Activated B cell treated with CpG ODN at 0.5 μM for 24 hours (primary cell): Measurements from ENCODE around the gene PEX10. TPM values are rescaled to one million over a fixed set of nuclear protein-coding genes. Genes with fewer than 3 reads are reported as not detected.

Experiments used
- ATAC-seq: fragments of 200-7000 bp; cut with Tn5 transposase; one replicate; pipeline ENCODE4 v1.10.0; 2021; ENCODE audit warnings: low read depth, mild to moderate bottlenecking, moderate library complexity
- CTCF ChIA-PET: fragments of 350-600 bp; sonication (Branson Sonifier 250); formaldehyde crosslinking; loops from one replicate; lab custom pipeline; 2021; ENCODE audit warnings: antibody characterized with exemption; lab: Charles Lee
- POLR2A ChIA-PET: fragments of 350-600 bp; sonication (Branson Sonifier 250); formaldehyde crosslinking; loops from one replicate; lab custom pipeline; 2021; ENCODE audit warnings: antibody characterized with exemption; lab: Charles Lee
- DNase-seq: peaks from one replicate; pipeline ENCODE4 v3.0.0; 2022
- H3K27ac Mint-ChIP-seq: one replicate; pipeline ENCODE4 v1.8.0; 2020; ENCODE audit warnings: mixed read lengths
- H3K27me3 Mint-ChIP-seq: one replicate; pipeline ENCODE4 v1.8.0; 2021; ENCODE audit warnings: mixed read lengths
- H3K36me3 Mint-ChIP-seq: one replicate; pipeline ENCODE4 v1.8.0; 2021; ENCODE audit warnings: low read depth, mixed read lengths
- H3K4me1 Mint-ChIP-seq: one replicate; pipeline ENCODE4 v1.8.0; 2021; ENCODE audit warnings: mixed read lengths
- H3K4me3 Mint-ChIP-seq: one replicate; pipeline ENCODE4 v1.8.0; 2020; ENCODE audit warnings: mild to moderate bottlenecking, mixed read lengths
- H3K9me3 Mint-ChIP-seq: one replicate; pipeline ENCODE4 v1.8.0; 2020; ENCODE audit warnings: mixed read lengths
- intact Hi-C: fragments of 100-400 bp; cut with micrococcal nuclease; formaldehyde crosslinking; loops from one replicate; pipeline ENCODE4 v1.15.1; 2024
- total RNA-seq: library from RNA; stranded (reverse); gene quantifications from 2 replicates; pipeline ENCODE4 v1.2.3, GENCODE V29; 2022
- TF ChIP-seq, protein P1 (sequence below): fragments of 200-600 bp; IDR thresholded peaks from one replicate; pipeline ENCODE4 v1.8.0; 2022; ENCODE audit warnings: antibody characterized with exemption, mild to moderate bottlenecking

The PEX10 gene
- total RNA-seq, 1 donor from 2014 or later = 18.9 TPM

DNA sequence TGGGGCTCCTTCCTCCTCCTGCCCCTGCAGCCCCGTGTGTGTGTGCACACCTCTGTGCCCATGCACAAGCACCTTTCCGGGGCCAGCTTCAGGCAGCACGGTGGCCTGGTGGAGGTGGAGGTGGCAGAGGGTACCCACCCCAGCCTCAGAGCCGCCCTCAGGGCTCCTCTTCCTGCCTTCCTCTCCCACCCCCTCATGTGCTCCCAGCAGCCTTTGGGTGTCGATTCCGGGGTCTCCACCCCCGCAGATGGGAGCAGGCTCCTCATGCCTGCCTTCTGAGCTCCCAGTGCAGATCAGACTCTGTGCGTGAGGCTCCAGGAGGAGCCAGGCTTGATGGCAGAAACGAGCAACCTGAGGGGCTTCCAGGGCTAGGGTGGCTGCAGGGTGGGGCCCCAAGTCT, 34.5 kb upstream of the PEX10 start:
- TF ChIP-seq, protein P1, sequence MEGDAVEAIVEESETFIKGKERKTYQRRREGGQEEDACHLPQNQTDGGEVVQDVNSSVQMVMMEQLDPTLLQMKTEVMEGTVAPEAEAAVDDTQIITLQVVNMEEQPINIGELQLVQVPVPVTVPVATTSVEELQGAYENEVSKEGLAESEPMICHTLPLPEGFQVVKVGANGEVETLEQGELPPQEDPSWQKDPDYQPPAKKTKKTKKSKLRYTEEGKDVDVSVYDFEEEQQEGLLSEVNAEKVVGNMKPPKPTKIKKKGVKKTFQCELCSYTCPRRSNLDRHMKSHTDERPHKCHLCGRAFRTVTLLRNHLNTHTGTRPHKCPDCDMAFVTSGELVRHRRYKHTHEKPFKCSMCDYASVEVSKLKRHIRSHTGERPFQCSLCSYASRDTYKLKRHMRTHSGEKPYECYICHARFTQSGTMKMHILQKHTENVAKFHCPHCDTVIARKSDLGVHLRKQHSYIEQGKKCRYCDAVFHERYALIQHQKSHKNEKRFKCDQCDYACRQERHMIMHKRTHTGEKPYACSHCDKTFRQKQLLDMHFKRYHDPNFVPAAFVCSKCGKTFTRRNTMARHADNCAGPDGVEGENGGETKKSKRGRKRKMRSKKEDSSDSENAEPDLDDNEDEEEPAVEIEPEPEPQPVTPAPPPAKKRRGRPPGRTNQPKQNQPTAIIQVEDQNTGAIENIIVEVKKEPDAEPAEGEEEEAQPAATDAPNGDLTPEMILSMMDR = no peak
- H3K27me3 Mint-ChIP-seq = peaks cover 8% of the 10 kb centered on the region
- no peak overlapping the region for H3K4me3 Mint-ChIP-seq
- H3K4me1 Mint-ChIP-seq = no peaks in the 10 kb centered on the region
- ChIA-PET CTCF (no interaction called here), POLR2A (no interaction called here)
- H3K9me3 Mint-ChIP-seq = no peaks in the 10 kb centered on the region
- H3K27ac Mint-ChIP-seq = no peak overlapping the region
- DNase-seq (no peak), ATAC-seq (no peak)
- H3K36me3 Mint-ChIP-seq = no peaks in the 10 kb centered on the region
- intact Hi-C loops = no loop called here

- no peak overlapping the region for H3K27ac Mint-ChIP-seq
- TF ChIP-seq, protein P1 = no peak
- POLR2A ChIA-PET = interaction anchor here (0.5 to 0.6 kb wide), 2 partner anchors 100 to 817 kb away, joined by 3 to 4 read pairs; no protein-coding TSS in a partner anchor
- no peaks in the 10 kb centered on the region for H3K9me3 Mint-ChIP-seq
- DNase-seq (no peak), ATAC-seq (no peak)
- H3K27me3 Mint-ChIP-seq = peaks cover 8% of the 10 kb centered on the region
- H3K4me1 Mint-ChIP-seq = no peaks in the 10 kb centered on the region
- H3K36me3 Mint-ChIP-seq = no peaks in the 10 kb centered on the region
- CTCF ChIA-PET = no interaction called here
- intact Hi-C loops = no loop called here
- no peak overlapping the region for H3K4me3 Mint-ChIP-seq
These were observed 34.0 kb upstream of the PEX10 start for GRCh38 chr1:2446394-2446793.

DNA sequence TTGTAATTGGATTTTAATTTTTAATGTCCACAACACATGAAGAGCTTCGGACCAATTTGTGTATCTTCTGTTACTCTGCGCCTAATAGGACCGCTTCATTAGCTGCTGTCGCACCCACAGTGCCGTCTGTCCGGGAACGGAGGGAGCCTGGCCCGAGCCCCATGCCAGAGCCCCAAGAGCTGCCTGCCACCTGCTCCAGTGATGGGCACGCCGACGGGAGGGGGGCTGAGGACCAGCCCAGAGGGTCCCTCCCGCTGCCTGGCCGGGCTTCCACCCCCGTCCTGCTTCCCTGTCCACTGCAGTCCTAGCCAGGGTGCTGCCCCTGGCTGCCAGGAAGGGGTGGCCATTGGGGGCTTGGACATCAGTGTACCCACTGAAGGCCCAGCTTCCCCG, 33.5 kb upstream of the PEX10 start:
- TF ChIP-seq, protein P1 = no peak
- intact Hi-C loops = no loop called here
- ChIA-PET CTCF (no interaction called here), POLR2A (interaction anchor here (0.5 to 0.6 kb wide), 2 partner anchors 101 to 817 kb away, joined by 3 to 4 read pairs; no protein-coding TSS in a partner anchor)
- H3K36me3 Mint-ChIP-seq = no peaks in the 10 kb centered on the region
- H3K27me3 Mint-ChIP-seq = peaks cover 8% of the 10 kb centered on the region
- no peak for DNase-seq
- no peak overlapping the region for H3K27ac Mint-ChIP-seq
- no peak for ATAC-seq
- no peaks in the 10 kb centered on the region for H3K4me1 Mint-ChIP-seq
- H3K4me3 Mint-ChIP-seq = no peak overlapping the region
- no peaks in the 10 kb centered on the region for H3K9me3 Mint-ChIP-seq

- Mint-ChIP-seq H3K27ac (no peak overlapping the region), H3K27me3 (peaks cover 8% of the 10 kb centered on the region), H3K36me3 (no peaks in the 10 kb centered on the region), H3K9me3 (no peaks in the 10 kb centered on the region), H3K4me3 (no peak overlapping the region), H3K4me1 (no peaks in the 10 kb centered on the region)
- DNase-seq (no peak), ATAC-seq (no peak)
- intact Hi-C loops = no loop called here
- TF ChIP-seq, protein P1 = no peak
- CTCF ChIA-PET = interaction anchor here (0.5 kb wide), 1 partner anchor 80 kb away, joined by 4 read pairs; no protein-coding TSS in a partner anchor
- POLR2A ChIA-PET = no interaction called here
These were observed 32.9 kb upstream of the PEX10 start for GRCh38 chr1:2445162-2445822.

DNA sequence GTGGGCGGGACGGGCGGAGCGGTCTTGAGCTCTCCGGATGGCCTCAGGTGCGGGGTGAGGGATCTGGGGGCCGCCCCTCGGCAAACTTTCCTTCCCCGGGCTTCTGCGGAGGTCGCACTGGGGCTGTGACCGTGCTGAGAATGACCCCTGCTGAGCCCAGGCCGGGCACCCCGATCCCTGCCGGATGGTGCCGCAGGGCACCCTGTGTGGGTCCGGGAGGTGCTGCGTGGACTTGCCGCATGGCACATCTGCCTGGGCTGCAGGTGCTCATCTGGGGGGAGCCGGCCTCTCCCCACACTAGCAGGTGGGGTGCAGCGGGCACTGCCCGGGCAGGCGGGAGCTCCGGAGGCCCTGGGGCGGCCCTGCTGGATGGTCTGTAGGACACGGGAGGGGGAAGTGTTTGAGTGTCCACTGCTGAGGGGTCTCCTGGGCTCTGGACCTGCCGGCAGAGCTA, 31.8 kb upstream of the PEX10 start:
- POLR2A ChIA-PET = no interaction called here
- H3K4me1 Mint-ChIP-seq = no peaks in the 10 kb centered on the region
- no peaks in the 10 kb centered on the region for H3K36me3 Mint-ChIP-seq
- no peak for DNase-seq
- TF ChIP-seq, protein P1 = no peak
- H3K27me3 Mint-ChIP-seq = peaks cover 8% of the 10 kb centered on the region
- H3K27ac Mint-ChIP-seq = no peak overlapping the region
- no peak for ATAC-seq
- H3K9me3 Mint-ChIP-seq = no peaks in the 10 kb centered on the region
- no peak overlapping the region for H3K4me3 Mint-ChIP-seq
- CTCF ChIA-PET = no interaction called here
- intact Hi-C loops = no loop called here
